Spinal cord (tissue), 10 donors: ENCODE data around the gene DACT3. TPM values are rescaled to one million over a fixed set of nuclear protein-coding genes. Genes with fewer than 3 reads are reported as not detected.

Experiments used
- DNase-seq, 6 donors: peaks; one replicate each; pipeline versions ENCODE4 v3.0.0 to v3.0.0-alpha.2; 2013 to 2015; ENCODE audit warnings: low spot score in 6 of 6, low read depth in 4 of 6
- H3K27ac ChIP-seq: one replicate; pipeline ENCODE4 v1.5.1; 2013; ENCODE audit warnings: low read depth, low read length, control low read depth
- H3K27me3 ChIP-seq: one replicate; pipeline ENCODE4 v1.6.1; 2013; ENCODE audit warnings: low read length; ENCODE audit not compliant: control insufficient read depth, insufficient read depth
- H3K36me3 ChIP-seq: one replicate; pipeline ENCODE4 v1.6.1; 2013; ENCODE audit warnings: low read length; ENCODE audit not compliant: control insufficient read depth, insufficient read depth
- H3K4me1 ChIP-seq: one replicate; pipeline ENCODE4 v1.6.1; 2013; ENCODE audit warnings: low read length; ENCODE audit not compliant: control insufficient read depth, insufficient read depth
- H3K4me3 ChIP-seq: one replicate; pipeline ENCODE4 v1.5.1; 2013; ENCODE audit warnings: low read depth, low read length, control low read depth
- H3K9me3 ChIP-seq: one replicate; pipeline ENCODE4 v1.6.1; 2013; ENCODE audit warnings: low read length; ENCODE audit not compliant: control insufficient read depth, insufficient read depth
- WGBS: methylation state at CpG from one replicate; pipeline ENCODE4 v1.1.5; 2013; ENCODE audit warnings: missing lambda C conversion rate; ENCODE audit not compliant: insufficient coverage; 5-methylcytosine and 5-hydroxymethylcytosine counted together
- polyA plus RNA-seq, 2 donors: library from polyadenylated mRNA; unstranded; fragments of 120-200 nt; gene quantifications; one replicate each; pipeline ENCODE4 v1.2.1, GENCODE V29; 2013; ENCODE audit not compliant: insufficient read length in 2 of 2
- total RNA-seq, 2 donors: library from RNA; depleted of rRNA in 1 of 2; stranded (reverse); fragments of 120-200 nt in 1 of 2; fragments of >200 nt in 1 of 2; gene quantifications; one replicate each; pipeline versions ENCODE4 v1.2.3 to v1.2.4, GENCODE V29; 2013 to 2014
- donor health status: healthy.

DACT3 gene
- total and polyA plus RNA-seq, 4 donors: 12.8 to 50.8 (median 34.2) TPM

- WGBS: 22% methylated on average over 10 of the region's 16 CpGs
- H3K27ac ChIP-seq: peak overlapping the region; percentile 79
- peaks cover 5% of the 10 kb centered on the region for H3K27me3 ChIP-seq
- no peaks in the 10 kb centered on the region for H3K9me3 ChIP-seq
- DNase-seq: peak in 3 of 6 donors; percentile 31 to 73 (median 33)
- no peak overlapping the region for H3K4me3 ChIP-seq
- peaks cover 29% of the 10 kb centered on the region for H3K4me1 ChIP-seq
- peaks cover 29% of the 10 kb centered on the region for H3K36me3 ChIP-seq
These were observed 6.3 kb downstream of the DACT3 start for GRCh38 chr19:46654621-46655152.

GRCh38 chr19:46650445-46650844 is 10.5 kb downstream of the DACT3 start:
- H3K27me3 ChIP-seq: peaks cover 13% of the 10 kb centered on the region
- no peak overlapping the region for H3K27ac ChIP-seq
- H3K4me1 ChIP-seq: peaks cover 19% of the 10 kb centered on the region
- DNase-seq: no peak
- H3K9me3 ChIP-seq: no peaks in the 10 kb centered on the region
- WGBS: 95% methylated on average over 4 of the region's 7 CpGs
- H3K36me3 ChIP-seq: peaks cover 32% of the 10 kb centered on the region
- no peak overlapping the region for H3K4me3 ChIP-seq

- Histone ChIP-seq H3K27me3 (peaks cover 13% of the 10 kb centered on the region), H3K4me1 (peaks cover 7% of the 10 kb centered on the region), H3K36me3 (peaks cover 32% of the 10 kb centered on the region), H3K9me3 (no peaks in the 10 kb centered on the region), H3K4me3 (no peak overlapping the region), H3K27ac (no peak overlapping the region)
- 31% methylated on average over 124 of the region's 144 CpGs for WGBS
- no peak for DNase-seq
These were observed 11.7 kb downstream of the DACT3 start for GRCh38 chr19:46648961-46649960.

- Histone ChIP-seq H3K4me3 (no peak overlapping the region), H3K27me3 (peaks cover 13% of the 10 kb centered on the region), H3K9me3 (no peaks in the 10 kb centered on the region), H3K27ac (no peak overlapping the region), H3K36me3 (peaks cover 32% of the 10 kb centered on the region), H3K4me1 (no peaks in the 10 kb centered on the region)
- 38% methylated on average over 59 of the region's 63 CpGs for WGBS
- no peak for DNase-seq
These were observed 12.7 kb downstream of the DACT3 start for GRCh38 chr19:46648060-46648960.

- no CpG with 5 or more reads among the region's 3 CpGs for WGBS
These were observed 14.6 kb downstream of the DACT3 start for GRCh38 chr19:46646402-46646801.

GRCh38 chr19:46644720-46645119 is 16.3 kb downstream of the DACT3 start:
- H3K9me3 ChIP-seq: no peaks in the 10 kb centered on the region
- H3K36me3 ChIP-seq: peaks cover 11% of the 10 kb centered on the region
- H3K4me1 ChIP-seq: peaks cover 5% of the 10 kb centered on the region
- no peak overlapping the region for H3K27ac ChIP-seq
- no peak for DNase-seq
- H3K27me3 ChIP-seq: peaks cover 9% of the 10 kb centered on the region
- WGBS: 42% methylated on average over 2 of the region's 3 CpGs
- H3K4me3 ChIP-seq: no peak overlapping the region

More at GRCh38 chr19:46646402-46646801, 14.6 kb downstream of the DACT3 start:
- Histone ChIP-seq H3K9me3 (no peaks in the 10 kb centered on the region), H3K4me3 (no peak overlapping the region), H3K27ac (no peak overlapping the region), H3K4me1 (no peaks in the 10 kb centered on the region), H3K36me3 (peaks cover 16% of the 10 kb centered on the region), H3K27me3 (peaks cover 11% of the 10 kb centered on the region)
- no peak for DNase-seq

GRCh38 chr19:46640656-46641055 is 20.3 kb downstream of the DACT3 start:
- Histone ChIP-seq H3K4me1 (peaks cover 23% of the 10 kb centered on the region), H3K36me3 (no peaks in the 10 kb centered on the region), H3K27me3 (peaks cover 5% of the 10 kb centered on the region), H3K4me3 (no peak overlapping the region), H3K27ac (no peak overlapping the region), H3K9me3 (no peaks in the 10 kb centered on the region)
- DNase-seq: no peak
- 94% methylated on average over 2 of the region's 2 CpGs for WGBS

- Histone ChIP-seq H3K36me3 (no peaks in the 10 kb centered on the region), H3K4me1 (peaks cover 29% of the 10 kb centered on the region), H3K9me3 (no peaks in the 10 kb centered on the region), H3K27ac (peak overlapping the region; percentile 84), H3K4me3 (peak overlapping the region; percentile 42), H3K27me3 (peaks cover 9% of the 10 kb centered on the region)
- DNase-seq: peak in 2 of 6 donors; percentile 42 to 70
- WGBS: 1% methylated on average over 33 of the region's 49 CpGs
These were observed 21.4 kb downstream of the DACT3 start for GRCh38 chr19:46639358-46640182.
